Neuronal stem cell (in vitro differentiated cells): ENCODE data around the gene S100A5.
A peak's percentile ranks its signal among the peaks of the same experiment; 100 is the strongest.
"Not testable (repeated sequence)": the region's sequence is repeated elsewhere in the genome, so short reads cannot be mapped to it uniquely, and the experiment has no call there.

Experiments
- DNase-seq: peaks from one replicate; pipeline ENCODE4 v3.0.0-alpha.2; 2013; ENCODE audit warnings: low spot score
- H2AFZ ChIP-seq: one replicate; pipeline ENCODE4 v1.6.1; 2013; ENCODE audit warnings: mild to moderate bottlenecking, low read length, inconsistent platforms
- H2AK5ac ChIP-seq: 2 replicates; pipeline ENCODE4 v1.6.1; 2013; ENCODE audit warnings: low read depth, mild to moderate bottlenecking, inconsistent platforms, low read length, moderate library complexity, mixed read lengths
- H2BK120ac ChIP-seq: 2 replicates; pipeline ENCODE4 v1.6.1; 2013; ENCODE audit warnings: low read depth, mild to moderate bottlenecking, inconsistent platforms, low read length, moderate library complexity, mixed read lengths
- H2BK12ac ChIP-seq: one replicate; pipeline ENCODE4 v1.6.1; 2013; ENCODE audit warnings: low read length, inconsistent platforms
- H2BK15ac ChIP-seq: 2 replicates; pipeline ENCODE4 v1.6.1; 2013; ENCODE audit warnings: mild to moderate bottlenecking, low read length, inconsistent platforms, mixed read lengths
- H2BK5ac ChIP-seq: one replicate; pipeline ENCODE4 v1.6.1; 2013; ENCODE audit warnings: inconsistent platforms, mild to moderate bottlenecking, low read length, moderate library complexity
- H3K14ac ChIP-seq: one replicate; pipeline ENCODE4 v1.6.1; 2013; ENCODE audit warnings: low read length, inconsistent platforms
- H3K18ac ChIP-seq: 2 replicates; pipeline ENCODE4 v1.6.1; 2013; ENCODE audit warnings: low read length, inconsistent platforms
- H3K23ac ChIP-seq: 2 replicates; pipeline ENCODE4 v1.6.1; 2013; ENCODE audit warnings: low read depth, mild to moderate bottlenecking, mixed read lengths, low read length, inconsistent platforms; ENCODE audit not compliant: poor library complexity
- H3K27ac ChIP-seq: replicated peaks from 3 replicates; pipeline ENCODE4 v1.5.1; 2013; ENCODE audit warnings: low read length, inconsistent platforms
- H3K27me3 ChIP-seq, 3 experiments: 2 replicates each; pipeline ENCODE4 v1.6.1; 2013; ENCODE audit warnings: low read length in 3 of 3, mild to moderate bottlenecking in 2 of 3, inconsistent platforms in 1 of 3, low read depth in 1 of 3, mixed read lengths in 1 of 3, moderate library complexity in 1 of 3; ENCODE audit not compliant: control insufficient read depth in 3 of 3, insufficient read depth in 3 of 3
- H3K36me3 ChIP-seq, 2 donors: replicated peaks in 1 of 2; 2 replicates each; pipeline ENCODE4 v1.6.1; 2013; ENCODE audit warnings: low read length in 2 of 2; ENCODE audit not compliant: control insufficient read depth in 2 of 2, insufficient read depth in 2 of 2
- H3K4ac ChIP-seq: 2 replicates; pipeline ENCODE4 v1.6.1; 2013; ENCODE audit warnings: inconsistent platforms, mild to moderate bottlenecking, low read length, moderate library complexity
- H3K4me1 ChIP-seq, 2 donors: 1 replicate in 1 of 2; 2 replicates in 1 of 2; pipeline ENCODE4 v1.6.1; 2013; ENCODE audit warnings: low read length in 2 of 2, low read depth in 1 of 2; ENCODE audit not compliant: control insufficient read depth in 2 of 2, insufficient read depth in 1 of 2
- H3K4me2 ChIP-seq: one replicate; pipeline ENCODE4 v1.6.1; 2013; ENCODE audit warnings: mild to moderate bottlenecking, low read length, inconsistent platforms; ENCODE audit not compliant: insufficient read depth, poor library complexity, severe bottlenecking
- H3K4me3 ChIP-seq, 2 donors: 2 replicates each; pipeline ENCODE4 v1.5.1; 2013; ENCODE audit warnings: low read length in 2 of 2, mild to moderate bottlenecking in 2 of 2, inconsistent platforms in 1 of 2, moderate library complexity in 1 of 2
- H3K79me1 ChIP-seq: one replicate; pipeline ENCODE4 v1.6.1; 2013; ENCODE audit warnings: low read depth, mild to moderate bottlenecking, inconsistent platforms, low read length, moderate library complexity
- H3K9ac ChIP-seq: one replicate; pipeline ENCODE4 v1.6.1; 2013; ENCODE audit warnings: mild to moderate bottlenecking, low read depth, low read length, inconsistent platforms; ENCODE audit not compliant: poor library complexity
- H3K9me3 ChIP-seq, 2 donors: replicated peaks in 1 of 2; 2 replicates each; pipeline versions ENCODE3 to v1.6.1; 2013; ENCODE audit warnings: low read length in 2 of 2, mild to moderate bottlenecking in 2 of 2, inconsistent platforms in 1 of 2, low read depth in 1 of 2, mixed read lengths in 1 of 2, moderate library complexity in 1 of 2; ENCODE audit not compliant: control insufficient read depth in 2 of 2, insufficient read depth in 1 of 2
- H4K8ac ChIP-seq: one replicate; pipeline ENCODE4 v1.6.1; 2013; ENCODE audit warnings: low read depth, mild to moderate bottlenecking, inconsistent platforms, low read length, moderate library complexity
- H4K91ac ChIP-seq: one replicate; pipeline ENCODE4 v1.6.1; 2013; ENCODE audit warnings: low read length, low read depth, mild to moderate bottlenecking, inconsistent platforms; ENCODE audit not compliant: poor library complexity
- WGBS, 2 donors: extraction: QIAGEN DNeasy Blood & Tissue Kit; methylation state at CpG; one replicate each; pipeline ENCODE4 v1.1.7; 2013; ENCODE audit warnings: missing lambda C conversion rate in 2 of 2, mixed read lengths in 1 of 2; ENCODE audit not compliant: insufficient read length in 2 of 2, insufficient replicate concordance in 1 of 2; ENCODE audit errors: extremely low coverage in 2 of 2; 5-methylcytosine and 5-hydroxymethylcytosine counted together

S100A5 gene

DNA sequence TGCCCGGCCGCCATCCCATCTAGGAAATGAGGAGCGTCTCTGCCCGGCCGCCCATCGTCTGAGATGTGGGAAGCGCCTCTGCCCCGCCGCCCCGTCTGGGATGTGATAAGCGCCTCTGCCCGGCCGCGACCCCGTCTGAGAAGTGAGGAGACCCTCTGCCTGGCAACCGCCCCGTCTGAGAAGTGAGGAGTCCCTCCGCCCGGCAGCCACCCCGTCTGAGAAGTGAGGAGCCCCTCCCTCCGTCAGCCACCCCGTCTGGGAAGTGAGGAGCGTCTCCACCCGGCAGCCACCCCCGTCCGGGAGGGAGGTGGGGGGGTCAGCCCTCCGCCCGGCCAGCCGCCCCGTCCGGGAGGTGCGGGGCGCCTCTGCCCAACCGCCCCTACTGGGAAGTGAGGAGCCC is 42.1 kb upstream of the S100A5 start:
- DNase-seq, H4K91ac ChIP-seq, H3K4me3 ChIP-seq, H3K27ac ChIP-seq, H4K8ac ChIP-seq, H3K79me1 ChIP-seq, H3K18ac ChIP-seq, H3K14ac ChIP-seq, H3K23ac ChIP-seq, H2BK5ac ChIP-seq, H3K27me3 ChIP-seq, H3K9ac ChIP-seq, H2BK15ac ChIP-seq, H2AFZ ChIP-seq, H3K36me3 ChIP-seq, H3K9me3 ChIP-seq, H3K4ac ChIP-seq, H3K4me2 ChIP-seq, H2BK12ac ChIP-seq, H2AK5ac ChIP-seq, H2BK120ac ChIP-seq: not testable (repeated sequence)
- H3K4me1 ChIP-seq: peaks cover 10 to 17% of the 10 kb centered on the region in 2 donors
- no CpG with 5 or more reads among the region's 34 CpGs for WGBS, 2 donors

DNA sequence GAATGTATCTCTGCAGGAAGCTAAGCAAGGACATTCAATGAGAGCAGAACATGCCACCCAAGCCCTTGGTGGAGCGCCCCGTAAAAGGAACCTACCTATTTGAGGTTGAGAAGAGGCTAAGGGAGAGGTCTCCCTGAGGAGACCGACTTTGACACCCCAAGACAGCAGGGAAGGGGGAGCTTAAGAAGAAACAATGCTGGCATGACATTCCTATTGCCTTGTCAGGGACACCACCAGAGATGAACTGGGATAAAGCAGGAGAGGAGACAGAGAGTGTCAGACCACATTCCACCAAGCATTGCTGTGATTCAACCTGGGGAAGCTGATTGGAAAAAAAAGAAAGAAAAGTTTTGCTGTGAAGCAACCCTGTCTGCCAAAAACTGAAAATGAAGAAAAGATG is 38.2 kb upstream of the S100A5 start:
- Histone ChIP-seq H3K27ac (no peak overlapping the region), H3K27me3 (no peaks in the 10 kb centered on the region), H2AK5ac (no peak overlapping the region), H2BK15ac (no peak overlapping the region), H2BK120ac (no peak overlapping the region), H3K79me1 (no peaks in the 10 kb centered on the region), H2BK5ac (no peak overlapping the region), H3K36me3 (no peaks in the 10 kb centered on the region), H2BK12ac (no peak overlapping the region), H4K8ac (no peak overlapping the region), H3K9ac (no peak overlapping the region), H3K4me3 (no peak overlapping the region), H3K4me1 (peaks cover 8 to 15% of the 10 kb centered on the region in 2 donors), H3K9me3 (no peaks in the 10 kb centered on the region), H3K14ac (no peak overlapping the region), H3K18ac (no peak overlapping the region), H4K91ac (no peak overlapping the region), H3K23ac (no peak overlapping the region), H3K4me2 (no peak overlapping the region), H2AFZ (peak overlapping the region; percentile 51), H3K4ac (no peak overlapping the region)
- DNase-seq: no peak
- WGBS, 2 donors: no CpG with 5 or more reads among the region's 3 CpGs

DNA sequence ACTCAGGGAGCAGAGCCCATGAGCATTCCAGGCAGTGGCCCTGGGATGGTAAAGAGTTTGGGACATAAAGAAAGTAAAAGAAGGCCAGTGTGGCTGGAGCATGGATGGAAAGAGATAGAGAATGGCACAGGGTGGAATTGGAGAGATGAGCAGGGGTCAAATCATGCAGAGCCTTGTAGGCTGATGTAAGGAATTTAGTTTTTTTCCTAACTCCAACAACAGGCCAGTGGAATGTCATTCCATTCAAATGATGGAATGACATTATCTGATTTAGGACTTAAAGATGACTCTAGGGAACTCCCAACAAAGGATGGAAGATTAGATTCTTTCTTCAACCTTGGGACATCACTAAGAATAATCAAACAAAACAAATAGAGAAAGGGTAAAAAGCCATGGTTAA is 37.8 kb upstream of the S100A5 start:
- no peak overlapping the region for H4K8ac ChIP-seq
- H3K9me3 ChIP-seq: no peaks in the 10 kb centered on the region
- no peak overlapping the region for H4K91ac ChIP-seq
- no peaks in the 10 kb centered on the region for H3K27me3 ChIP-seq
- no peaks in the 10 kb centered on the region for H3K36me3 ChIP-seq
- H2AFZ ChIP-seq: peak overlapping the region; percentile 51
- no peak overlapping the region for H3K23ac ChIP-seq
- no peak overlapping the region for H3K4me2 ChIP-seq
- H3K18ac ChIP-seq: no peak overlapping the region
- H3K4me1 ChIP-seq: peaks cover 7 to 13% of the 10 kb centered on the region in 2 donors
- H3K4me3 ChIP-seq: no peak overlapping the region
- no peak overlapping the region for H3K14ac ChIP-seq
- H2BK12ac ChIP-seq: no peak overlapping the region
- no peak overlapping the region for H2BK120ac ChIP-seq
- H3K79me1 ChIP-seq: no peaks in the 10 kb centered on the region
- no peak overlapping the region for H2BK5ac ChIP-seq
- no peak overlapping the region for H3K27ac ChIP-seq
- no peak overlapping the region for H2AK5ac ChIP-seq
- H3K9ac ChIP-seq: no peak overlapping the region
- no peak overlapping the region for H2BK15ac ChIP-seq
- DNase-seq: no peak
- H3K4ac ChIP-seq: no peak overlapping the region

DNA sequence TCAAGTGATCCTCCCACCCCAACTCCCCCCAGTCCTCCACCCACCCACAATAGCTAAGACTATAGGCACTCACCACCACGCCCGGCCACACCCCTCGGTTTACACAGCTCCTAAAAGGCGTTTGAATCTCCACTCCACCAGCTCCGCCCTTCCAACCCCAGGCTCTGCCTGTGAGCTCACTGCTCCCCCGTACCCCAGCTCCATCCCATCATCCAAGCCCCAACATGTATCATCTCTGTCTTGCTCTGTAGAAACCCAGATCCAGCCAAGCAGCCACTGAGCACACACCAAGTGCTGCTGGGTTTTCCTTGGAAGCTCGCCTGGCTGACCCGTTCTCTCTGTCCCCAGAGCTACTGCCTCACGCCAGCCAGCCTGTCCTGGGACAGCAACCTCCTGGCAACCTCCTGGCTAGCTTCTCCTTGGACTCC is 36.9 kb upstream of the S100A5 start:
- no peak overlapping the region for H2AFZ ChIP-seq
- H3K9me3 ChIP-seq: no peaks in the 10 kb centered on the region
- no peak overlapping the region for H3K4ac ChIP-seq
- no peak overlapping the region for H3K4me3 ChIP-seq
- no peaks in the 10 kb centered on the region for H3K36me3 ChIP-seq
- no CpG with 5 or more reads among the region's 9 CpGs for WGBS, 2 donors
- no peaks in the 10 kb centered on the region for H3K79me1 ChIP-seq
- peak overlapping the region; percentile 8 for H3K18ac ChIP-seq
- no peak overlapping the region for H3K4me2 ChIP-seq
- no peak overlapping the region for H4K91ac ChIP-seq
- no peak overlapping the region for H4K8ac ChIP-seq
- no peak overlapping the region for H2BK12ac ChIP-seq
- H3K27me3 ChIP-seq: no peaks in the 10 kb centered on the region
- H2BK120ac ChIP-seq: no peak overlapping the region
- no peak overlapping the region for H3K27ac ChIP-seq
- H2BK15ac ChIP-seq: no peak overlapping the region
- H2AK5ac ChIP-seq: no peak overlapping the region
- no peak overlapping the region for H3K14ac ChIP-seq
- no peak for DNase-seq
- no peak overlapping the region for H2BK5ac ChIP-seq
- no peak overlapping the region for H3K23ac ChIP-seq
- no peak overlapping the region for H3K9ac ChIP-seq
- H3K4me1 ChIP-seq: peaks cover 7 to 13% of the 10 kb centered on the region in 2 donors
